ENCODE measurements around the gene SLC19A2. TPM values are rescaled to one million over a fixed set of nuclear protein-coding genes. Genes with fewer than 3 reads are reported as not detected.
"Not testable (repeated sequence)": the region's sequence is repeated elsewhere in the genome, so short reads cannot be mapped to it uniquely, and the experiment has no call there.

Gene SLC19A2, protein sequence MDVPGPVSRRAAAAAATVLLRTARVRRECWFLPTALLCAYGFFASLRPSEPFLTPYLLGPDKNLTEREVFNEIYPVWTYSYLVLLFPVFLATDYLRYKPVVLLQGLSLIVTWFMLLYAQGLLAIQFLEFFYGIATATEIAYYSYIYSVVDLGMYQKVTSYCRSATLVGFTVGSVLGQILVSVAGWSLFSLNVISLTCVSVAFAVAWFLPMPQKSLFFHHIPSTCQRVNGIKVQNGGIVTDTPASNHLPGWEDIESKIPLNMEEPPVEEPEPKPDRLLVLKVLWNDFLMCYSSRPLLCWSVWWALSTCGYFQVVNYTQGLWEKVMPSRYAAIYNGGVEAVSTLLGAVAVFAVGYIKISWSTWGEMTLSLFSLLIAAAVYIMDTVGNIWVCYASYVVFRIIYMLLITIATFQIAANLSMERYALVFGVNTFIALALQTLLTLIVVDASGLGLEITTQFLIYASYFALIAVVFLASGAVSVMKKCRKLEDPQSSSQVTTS
- total RNA-seq = 10 to 100 TPM; 23.5 to 24.1 TPM

DNA sequence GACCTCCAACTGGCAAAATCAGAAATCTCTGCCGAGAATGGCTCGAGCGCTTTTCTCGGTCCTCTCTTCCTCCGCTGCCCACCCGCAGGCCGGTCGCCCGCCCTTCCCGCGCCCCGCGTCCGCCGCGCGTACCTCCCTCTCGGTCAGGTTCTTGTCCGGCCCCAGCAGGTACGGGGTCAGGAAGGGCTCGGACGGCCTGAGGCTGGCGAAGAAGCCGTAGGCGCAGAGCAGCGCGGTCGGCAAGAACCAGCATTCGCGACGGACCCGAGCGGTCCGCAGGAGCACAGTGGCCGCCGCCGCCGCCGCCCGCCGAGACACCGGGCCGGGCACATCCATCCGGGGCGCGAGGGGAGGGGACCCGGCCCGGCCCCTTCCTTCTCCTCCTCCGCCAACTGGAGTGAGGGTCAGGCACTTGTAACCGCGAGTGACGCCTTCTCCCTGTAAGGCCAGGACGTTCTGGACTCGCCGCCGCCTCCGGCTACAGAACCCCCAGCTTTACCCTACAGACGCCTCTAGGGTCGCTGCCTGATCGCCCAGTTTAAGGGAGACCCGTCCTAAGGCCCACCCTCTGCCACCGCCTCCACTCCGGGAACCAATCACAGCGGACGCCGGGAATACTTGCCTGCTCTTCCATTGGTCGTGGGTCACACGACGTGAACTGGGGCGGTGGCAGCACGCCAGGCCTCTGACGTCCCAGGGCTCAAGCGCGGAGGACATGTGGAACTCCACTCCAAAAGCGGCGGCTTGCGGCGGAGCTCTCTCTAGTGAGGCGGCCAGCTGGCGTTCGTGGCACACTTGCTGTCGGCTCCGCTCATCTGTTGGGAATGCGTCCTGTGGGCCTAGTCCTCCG, at the start of gene SLC19A2:
Gene SLC19A2 (minus strand): TSS at position 514 of the 850 bp plus-strand sequence. CDS start 178 bp downstream, at position 336.
- no peaks in the 10 kb centered on the region for H3K9me3 ChIP-seq
- peaks cover 0 to 39% of the 10 kb centered on the region in 2 donors for H3K4me1 ChIP-seq
- H3K36me3 ChIP-seq = no peaks in the 10 kb centered on the region
- peak within 1 kb of the TSS; percentile 83 to 91 for H3K4me3 ChIP-seq
- peak within 1 kb of the TSS; percentile 100 for H3K27ac ChIP-seq
- DNase-seq (ENCODE audit: low spot score) = peak; percentile 100
- H3K27me3 ChIP-seq = no peaks in the 10 kb centered on the region
- TF ChIP-seq, protein P1, sequence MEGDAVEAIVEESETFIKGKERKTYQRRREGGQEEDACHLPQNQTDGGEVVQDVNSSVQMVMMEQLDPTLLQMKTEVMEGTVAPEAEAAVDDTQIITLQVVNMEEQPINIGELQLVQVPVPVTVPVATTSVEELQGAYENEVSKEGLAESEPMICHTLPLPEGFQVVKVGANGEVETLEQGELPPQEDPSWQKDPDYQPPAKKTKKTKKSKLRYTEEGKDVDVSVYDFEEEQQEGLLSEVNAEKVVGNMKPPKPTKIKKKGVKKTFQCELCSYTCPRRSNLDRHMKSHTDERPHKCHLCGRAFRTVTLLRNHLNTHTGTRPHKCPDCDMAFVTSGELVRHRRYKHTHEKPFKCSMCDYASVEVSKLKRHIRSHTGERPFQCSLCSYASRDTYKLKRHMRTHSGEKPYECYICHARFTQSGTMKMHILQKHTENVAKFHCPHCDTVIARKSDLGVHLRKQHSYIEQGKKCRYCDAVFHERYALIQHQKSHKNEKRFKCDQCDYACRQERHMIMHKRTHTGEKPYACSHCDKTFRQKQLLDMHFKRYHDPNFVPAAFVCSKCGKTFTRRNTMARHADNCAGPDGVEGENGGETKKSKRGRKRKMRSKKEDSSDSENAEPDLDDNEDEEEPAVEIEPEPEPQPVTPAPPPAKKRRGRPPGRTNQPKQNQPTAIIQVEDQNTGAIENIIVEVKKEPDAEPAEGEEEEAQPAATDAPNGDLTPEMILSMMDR (IDR thresholded peaks at IDR 0.05) = peak in 1 of 2 donors; percentile 48

DNA sequence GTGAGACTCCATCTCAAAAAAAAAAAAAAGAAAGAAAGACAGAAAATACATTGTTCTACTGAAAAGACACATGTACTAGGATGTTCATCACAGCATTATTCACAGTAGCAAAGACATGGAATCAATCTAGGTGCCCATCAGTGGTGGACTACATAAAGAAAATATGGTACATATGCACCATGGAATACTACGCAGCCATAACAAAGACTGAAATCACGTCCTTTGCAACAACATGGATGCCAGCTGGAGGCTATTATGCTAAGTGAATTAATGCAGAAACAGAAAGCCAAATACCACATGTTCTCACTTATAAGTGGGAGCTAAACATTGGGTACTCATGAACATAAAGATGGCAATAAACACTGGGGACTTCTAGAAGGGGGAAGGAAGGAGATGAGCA, 48.9 kb upstream of the SLC19A2 start:
- Histone ChIP-seq H3K36me3 (no peaks in the 10 kb centered on the region), H3K27ac (no peak overlapping the region), H3K4me1 (no peaks in the 10 kb centered on the region), H3K27me3 (no peaks in the 10 kb centered on the region), H3K9me3 (no peaks in the 10 kb centered on the region), H3K4me3 (no peak overlapping the region)
- TF ChIP-seq, protein P1 (IDR thresholded peaks at IDR 0.05) = no peak
- DNase-seq (ENCODE audit: low spot score) = no peak

DNA sequence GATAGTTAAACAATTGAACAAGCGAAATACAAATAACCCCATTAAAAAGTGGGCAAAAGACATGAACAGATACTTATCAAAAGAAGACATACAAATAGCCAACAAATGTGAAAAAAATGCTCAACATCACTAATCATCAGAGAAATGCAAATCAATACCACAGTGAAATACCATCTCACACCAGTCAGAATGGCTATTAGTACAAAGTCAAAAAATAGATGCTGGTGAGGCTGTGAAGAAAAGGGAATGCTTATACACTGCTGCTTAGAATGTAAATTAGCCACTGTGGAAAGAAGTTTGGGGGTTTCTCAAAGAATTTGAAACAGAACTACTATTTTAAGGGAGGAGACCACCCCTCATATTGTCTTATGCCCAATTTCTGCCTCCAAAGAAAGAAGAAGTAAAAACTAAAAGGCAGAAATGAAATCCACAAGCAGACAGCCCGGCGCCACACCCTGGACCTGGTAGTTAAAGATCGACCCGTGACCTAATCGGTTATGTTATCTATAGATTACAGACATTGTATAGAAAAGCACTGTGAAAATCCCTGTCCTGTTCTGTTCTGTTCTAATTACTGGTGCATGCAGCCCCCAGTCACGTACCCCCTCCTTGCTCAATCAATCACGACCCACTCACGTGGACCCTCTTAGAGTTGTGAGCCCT, 47.9 kb upstream of the SLC19A2 start:
- H3K4me3 ChIP-seq; H3K36me3 ChIP-seq; H3K4me1 ChIP-seq; H3K9me3 ChIP-seq; DNase-seq (ENCODE audit: low spot score); H3K27ac ChIP-seq; H3K27me3 ChIP-seq: not testable (repeated sequence)

DNA sequence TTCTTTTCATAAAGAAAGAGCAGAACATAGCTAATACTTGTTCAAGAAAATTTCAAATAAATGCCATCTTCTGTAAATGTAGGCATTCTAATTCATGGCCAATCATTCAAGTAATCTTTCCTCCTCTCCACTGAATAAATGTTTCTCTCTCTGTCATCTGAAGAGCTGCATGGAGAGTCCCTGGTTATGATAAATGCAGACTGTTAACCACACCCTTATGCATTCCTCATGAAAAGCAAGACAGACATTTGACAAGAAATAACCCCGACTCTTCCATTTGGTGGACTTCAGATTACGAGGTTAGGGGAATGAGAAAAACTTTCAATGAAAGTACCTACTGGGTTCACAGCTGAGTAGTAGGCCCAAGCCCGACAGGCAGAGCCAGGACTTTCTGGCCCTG, 44.7 kb upstream of the SLC19A2 start:
- Histone ChIP-seq H3K27me3 (no peaks in the 10 kb centered on the region), H3K4me1 (peaks cover 0 to 5% of the 10 kb centered on the region in 2 donors), H3K4me3 (no peak overlapping the region), H3K9me3 (no peaks in the 10 kb centered on the region), H3K27ac (no peak overlapping the region), H3K36me3 (no peaks in the 10 kb centered on the region)
- no peak for DNase-seq (ENCODE audit: low spot score)
- TF ChIP-seq, protein P1 (IDR thresholded peaks at IDR 0.05) = no peak

DNA sequence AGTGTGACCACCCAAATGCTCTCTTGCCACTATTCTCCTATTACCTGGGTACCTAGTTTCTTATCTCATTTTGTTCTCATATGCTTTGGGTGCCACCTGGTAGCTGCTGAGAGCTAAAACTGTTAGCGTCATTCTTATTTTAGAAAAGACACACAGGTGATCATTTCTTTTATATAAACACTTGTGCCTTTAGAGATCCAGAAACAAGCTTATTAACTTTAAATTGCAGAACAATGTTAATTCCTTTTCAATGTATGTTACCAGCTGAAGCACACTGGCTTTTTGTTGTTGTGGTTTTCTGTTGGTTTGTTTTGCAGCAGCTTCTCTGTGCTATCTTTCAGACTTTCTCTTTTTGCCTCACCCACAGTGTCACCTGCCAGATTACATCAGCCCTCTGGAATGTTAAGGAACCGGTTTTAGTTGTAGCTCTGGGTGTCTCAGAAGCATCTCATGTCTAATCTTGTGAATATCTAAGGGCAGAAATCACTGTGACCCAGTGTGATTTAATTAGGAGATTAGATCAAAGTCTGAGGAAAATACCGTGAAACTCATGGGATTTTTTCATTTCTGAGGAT, 43.4 kb upstream of the SLC19A2 start:
- TF ChIP-seq, protein P1 (IDR thresholded peaks at IDR 0.05) = no peak
- Histone ChIP-seq H3K36me3 (no peaks in the 10 kb centered on the region), H3K9me3 (no peaks in the 10 kb centered on the region), H3K27me3 (no peaks in the 10 kb centered on the region), H3K4me3 (no peak overlapping the region), H3K27ac (no peak overlapping the region), H3K4me1 (peaks cover 0 to 5% of the 10 kb centered on the region in 2 donors)
- DNase-seq (ENCODE audit: low spot score) = no peak

Data from right atrium auricular region (tissue), 2 donors.